HL-60 (cell line): ENCODE data around the gene CSF2RB.

Source experiments
- DNase-seq, 2 experiments: peaks; one replicate each; pipeline ENCODE4 v3.0.0-alpha.2; 2010 to 2020; ENCODE audit warnings: low read depth in 1 of 2, low spot score in 1 of 2
- H3K27ac ChIP-seq: fragments of 250-450 bp; sonication (Bioruptor Pico); replicated peaks from 2 replicates; pipeline ENCODE4 v1.5.1; 2020; ENCODE audit warnings: mild to moderate bottlenecking, moderate library complexity
- H3K27me3 ChIP-seq: fragments of 250-450 bp; sonication (Bioruptor Pico); 2 replicates; pipeline ENCODE4 v1.5.1; 2021; ENCODE audit warnings: mild to moderate bottlenecking, moderate library complexity; ENCODE audit not compliant: insufficient read depth, poor library complexity, severe bottlenecking
- H3K4me3 ChIP-seq: replicated peaks from 2 replicates; pipeline ENCODE4 v1.5.1; 2011; ENCODE audit warnings: mild to moderate bottlenecking, control low read depth, low read length; ENCODE audit not compliant: insufficient read depth
- GABPA ChIP-seq: IDR thresholded peaks from 2 replicates; pipeline ENCODE4 v1.6.1; 2012; ENCODE audit warnings: low read depth
- POLR2AphosphoS5 ChIP-seq: IDR thresholded peaks from 2 replicates; pipeline ENCODE4 v1.6.1; 2012; ENCODE audit warnings: low read depth
- SPI1 ChIP-seq: IDR thresholded peaks from 2 replicates; pipeline ENCODE4 v1.6.1; 2012; ENCODE audit warnings: low read depth, mild to moderate bottlenecking, borderline replicate concordance
- TF ChIP-seq, protein P1 (sequence below): IDR thresholded peaks from one replicate; pipeline ENCODE4 v1.5.1; 2011; ENCODE audit warnings: low read length, control low read depth, inconsistent platforms; ENCODE audit not compliant: insufficient read depth
- TF ChIP-seq, protein P2 (sequence below): IDR thresholded peaks from 2 replicates; pipeline ENCODE4 v1.6.1; 2012; ENCODE audit warnings: low read depth; ENCODE audit not compliant: insufficient replicate concordance

CSF2RB gene

GRCh38 chr22:36953239-36954080, 40.0 kb downstream of the CSF2RB start:
- TF ChIP-seq, protein P1, sequence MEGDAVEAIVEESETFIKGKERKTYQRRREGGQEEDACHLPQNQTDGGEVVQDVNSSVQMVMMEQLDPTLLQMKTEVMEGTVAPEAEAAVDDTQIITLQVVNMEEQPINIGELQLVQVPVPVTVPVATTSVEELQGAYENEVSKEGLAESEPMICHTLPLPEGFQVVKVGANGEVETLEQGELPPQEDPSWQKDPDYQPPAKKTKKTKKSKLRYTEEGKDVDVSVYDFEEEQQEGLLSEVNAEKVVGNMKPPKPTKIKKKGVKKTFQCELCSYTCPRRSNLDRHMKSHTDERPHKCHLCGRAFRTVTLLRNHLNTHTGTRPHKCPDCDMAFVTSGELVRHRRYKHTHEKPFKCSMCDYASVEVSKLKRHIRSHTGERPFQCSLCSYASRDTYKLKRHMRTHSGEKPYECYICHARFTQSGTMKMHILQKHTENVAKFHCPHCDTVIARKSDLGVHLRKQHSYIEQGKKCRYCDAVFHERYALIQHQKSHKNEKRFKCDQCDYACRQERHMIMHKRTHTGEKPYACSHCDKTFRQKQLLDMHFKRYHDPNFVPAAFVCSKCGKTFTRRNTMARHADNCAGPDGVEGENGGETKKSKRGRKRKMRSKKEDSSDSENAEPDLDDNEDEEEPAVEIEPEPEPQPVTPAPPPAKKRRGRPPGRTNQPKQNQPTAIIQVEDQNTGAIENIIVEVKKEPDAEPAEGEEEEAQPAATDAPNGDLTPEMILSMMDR: no peak
- TF ChIP-seq, protein P2, sequence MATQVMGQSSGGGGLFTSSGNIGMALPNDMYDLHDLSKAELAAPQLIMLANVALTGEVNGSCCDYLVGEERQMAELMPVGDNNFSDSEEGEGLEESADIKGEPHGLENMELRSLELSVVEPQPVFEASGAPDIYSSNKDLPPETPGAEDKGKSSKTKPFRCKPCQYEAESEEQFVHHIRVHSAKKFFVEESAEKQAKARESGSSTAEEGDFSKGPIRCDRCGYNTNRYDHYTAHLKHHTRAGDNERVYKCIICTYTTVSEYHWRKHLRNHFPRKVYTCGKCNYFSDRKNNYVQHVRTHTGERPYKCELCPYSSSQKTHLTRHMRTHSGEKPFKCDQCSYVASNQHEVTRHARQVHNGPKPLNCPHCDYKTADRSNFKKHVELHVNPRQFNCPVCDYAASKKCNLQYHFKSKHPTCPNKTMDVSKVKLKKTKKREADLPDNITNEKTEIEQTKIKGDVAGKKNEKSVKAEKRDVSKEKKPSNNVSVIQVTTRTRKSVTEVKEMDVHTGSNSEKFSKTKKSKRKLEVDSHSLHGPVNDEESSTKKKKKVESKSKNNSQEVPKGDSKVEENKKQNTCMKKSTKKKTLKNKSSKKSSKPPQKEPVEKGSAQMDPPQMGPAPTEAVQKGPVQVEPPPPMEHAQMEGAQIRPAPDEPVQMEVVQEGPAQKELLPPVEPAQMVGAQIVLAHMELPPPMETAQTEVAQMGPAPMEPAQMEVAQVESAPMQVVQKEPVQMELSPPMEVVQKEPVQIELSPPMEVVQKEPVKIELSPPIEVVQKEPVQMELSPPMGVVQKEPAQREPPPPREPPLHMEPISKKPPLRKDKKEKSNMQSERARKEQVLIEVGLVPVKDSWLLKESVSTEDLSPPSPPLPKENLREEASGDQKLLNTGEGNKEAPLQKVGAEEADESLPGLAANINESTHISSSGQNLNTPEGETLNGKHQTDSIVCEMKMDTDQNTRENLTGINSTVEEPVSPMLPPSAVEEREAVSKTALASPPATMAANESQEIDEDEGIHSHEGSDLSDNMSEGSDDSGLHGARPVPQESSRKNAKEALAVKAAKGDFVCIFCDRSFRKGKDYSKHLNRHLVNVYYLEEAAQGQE: no peak
- no peak for TF ChIP-seq SPI1
- TF ChIP-seq GABPA: no peak
- no peak for TF ChIP-seq POLR2AphosphoS5
- H3K4me3 ChIP-seq: no peak overlapping the region
- DNase-seq: no peak
- no peak overlapping the region for H3K27ac ChIP-seq
- no peaks in the 10 kb centered on the region for H3K27me3 ChIP-seq

GRCh38 chr22:36954251-36955014, 41.0 kb downstream of the CSF2RB start:
- no peaks in the 10 kb centered on the region for H3K27me3 ChIP-seq
- TF ChIP-seq GABPA (no peak), POLR2AphosphoS5 (no peak), SPI1 (no peak)
- TF ChIP-seq, protein P1: no peak
- TF ChIP-seq, protein P2: no peak
- H3K4me3 ChIP-seq: no peak overlapping the region
- H3K27ac ChIP-seq: no peak overlapping the region
- no peak for DNase-seq

DNA sequence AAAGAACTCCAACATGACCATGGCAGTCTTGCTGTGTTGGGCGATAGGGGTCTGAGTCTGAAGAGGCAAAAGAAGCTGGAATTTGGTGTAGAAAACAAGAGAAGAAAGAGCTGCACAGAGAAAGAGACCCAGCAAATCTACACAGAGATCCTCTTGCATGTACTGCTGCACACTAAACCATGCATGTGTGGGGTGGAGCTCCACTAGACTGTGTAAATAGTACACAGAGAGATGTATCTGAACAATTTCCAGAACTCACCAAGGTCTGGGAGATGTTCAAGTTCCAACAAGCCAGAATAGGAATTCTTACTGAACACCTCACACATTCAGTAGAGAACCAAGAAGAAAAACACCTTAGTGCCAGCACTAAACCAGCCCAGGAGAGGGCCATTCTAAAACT, 42.3 kb downstream of the CSF2RB start:
- Histone ChIP-seq H3K27ac (no peak overlapping the region), H3K27me3 (no peaks in the 10 kb centered on the region), H3K4me3 (no peak overlapping the region)
- TF ChIP-seq, protein P2: no peak
- no peak for TF ChIP-seq POLR2AphosphoS5
- TF ChIP-seq SPI1: no peak
- TF ChIP-seq, protein P1: no peak
- no peak for TF ChIP-seq GABPA
- no peak for DNase-seq
